PC-9 (cell line): ENCODE data around the gene GNA12.

Experiments
- EZH2 ChIP-seq: fragments of 200-600 bp; sonication (generic); IDR thresholded peaks from 2 replicates; pipeline ENCODE4 v1.8.0; 2017; ENCODE audit warnings: antibody characterized with exemption, low read depth
- TF ChIP-seq, protein P1 (sequence below): fragments of 200-600 bp; sonication (generic); conservative IDR thresholded peaks from 2 replicates; pipeline ENCODE4 v1.6.1; 2017; ENCODE audit warnings: mixed run types, antibody characterized with exemption, mild to moderate bottlenecking, moderate library complexity

DNA sequence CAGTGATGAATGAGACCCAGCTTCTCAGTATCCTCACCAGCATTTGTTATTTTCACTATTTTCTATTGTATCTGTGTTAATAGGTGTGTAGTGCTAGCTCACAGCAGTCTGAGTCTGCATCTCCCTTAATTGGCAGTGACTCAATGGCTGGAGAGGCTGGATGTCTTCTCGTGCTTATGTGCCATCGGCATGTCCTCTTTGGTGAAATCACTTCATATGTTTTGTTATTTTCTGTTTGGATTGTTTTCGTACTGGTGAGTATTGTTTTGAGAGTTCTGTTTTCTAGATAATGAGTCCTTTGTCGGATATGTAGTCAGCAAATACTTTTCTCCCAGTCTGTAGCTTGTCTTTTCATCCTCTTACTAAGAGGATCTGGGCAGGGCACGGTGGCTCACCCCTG lies 90.0 kb downstream of the GNA12 start:
- TF ChIP-seq, protein P1, sequence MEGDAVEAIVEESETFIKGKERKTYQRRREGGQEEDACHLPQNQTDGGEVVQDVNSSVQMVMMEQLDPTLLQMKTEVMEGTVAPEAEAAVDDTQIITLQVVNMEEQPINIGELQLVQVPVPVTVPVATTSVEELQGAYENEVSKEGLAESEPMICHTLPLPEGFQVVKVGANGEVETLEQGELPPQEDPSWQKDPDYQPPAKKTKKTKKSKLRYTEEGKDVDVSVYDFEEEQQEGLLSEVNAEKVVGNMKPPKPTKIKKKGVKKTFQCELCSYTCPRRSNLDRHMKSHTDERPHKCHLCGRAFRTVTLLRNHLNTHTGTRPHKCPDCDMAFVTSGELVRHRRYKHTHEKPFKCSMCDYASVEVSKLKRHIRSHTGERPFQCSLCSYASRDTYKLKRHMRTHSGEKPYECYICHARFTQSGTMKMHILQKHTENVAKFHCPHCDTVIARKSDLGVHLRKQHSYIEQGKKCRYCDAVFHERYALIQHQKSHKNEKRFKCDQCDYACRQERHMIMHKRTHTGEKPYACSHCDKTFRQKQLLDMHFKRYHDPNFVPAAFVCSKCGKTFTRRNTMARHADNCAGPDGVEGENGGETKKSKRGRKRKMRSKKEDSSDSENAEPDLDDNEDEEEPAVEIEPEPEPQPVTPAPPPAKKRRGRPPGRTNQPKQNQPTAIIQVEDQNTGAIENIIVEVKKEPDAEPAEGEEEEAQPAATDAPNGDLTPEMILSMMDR: no peak
- TF ChIP-seq EZH2: no peak
